ENCODE results near the gene FTO.

The FTO gene

GRCh38 chr16:54031107-54031760, 327.3 kb downstream of the FTO start:
- no peak for TF ChIP-seq REST (IDR thresholded peaks at IDR 0.05; ENCODE audit: insufficient read depth in 1 of 2, low read depth in 2 of 2, low read length in 2 of 2)
- TF ChIP-seq TAF1 (IDR thresholded peaks at IDR 0.05; ENCODE audit: borderline replicate concordance, insufficient read depth, low read length): no peak
- TF ChIP-seq SIN3A (IDR thresholded peaks at IDR 0.05; ENCODE audit: borderline replicate concordance, insufficient read depth, low read length): no peak
- no peak for TF ChIP-seq POLR2AphosphoS5 (IDR thresholded peaks at IDR 0.05; ENCODE audit: low read depth, low read length)
- no peak for TF ChIP-seq FOXP2 (optimal IDR thresholded peaks at IDR 0.05; ENCODE audit: borderline replicate concordance, extremely low read depth, extremely low read length, insufficient read depth)

GRCh38 chr16:54033747-54034146, 329.8 kb downstream of the FTO start:
- TF ChIP-seq TAF1 (IDR thresholded peaks at IDR 0.05; ENCODE audit: borderline replicate concordance, insufficient read depth, low read length) (no peak), POLR2AphosphoS5 (IDR thresholded peaks at IDR 0.05; ENCODE audit: low read depth, low read length) (no peak), REST (IDR thresholded peaks at IDR 0.05; ENCODE audit: insufficient read depth in 1 of 2, low read depth in 2 of 2, low read length in 2 of 2) (no peak), FOXP2 (optimal IDR thresholded peaks at IDR 0.05; ENCODE audit: borderline replicate concordance, extremely low read depth, extremely low read length, insufficient read depth) (no peak), SIN3A (IDR thresholded peaks at IDR 0.05; ENCODE audit: borderline replicate concordance, insufficient read depth, low read length) (no peak)

- no peak for TF ChIP-seq POLR2AphosphoS5 (IDR thresholded peaks at IDR 0.05; ENCODE audit: low read depth, low read length)
- TF ChIP-seq REST (IDR thresholded peaks at IDR 0.05; ENCODE audit: insufficient read depth in 1 of 2, low read depth in 2 of 2, low read length in 2 of 2): no peak
- TF ChIP-seq FOXP2 (optimal IDR thresholded peaks at IDR 0.05; ENCODE audit: borderline replicate concordance, extremely low read depth, extremely low read length, insufficient read depth): no peak
- TF ChIP-seq TAF1 (IDR thresholded peaks at IDR 0.05; ENCODE audit: borderline replicate concordance, insufficient read depth, low read length): no peak
- no peak for TF ChIP-seq SIN3A (IDR thresholded peaks at IDR 0.05; ENCODE audit: borderline replicate concordance, insufficient read depth, low read length)
Measured at GRCh38 chr16:54034684-54035083, 330.7 kb downstream of the FTO start.

- TF ChIP-seq REST (IDR thresholded peaks at IDR 0.05; ENCODE audit: insufficient read depth in 1 of 2, low read depth in 2 of 2, low read length in 2 of 2): no peak
Measured at GRCh38 chr16:54040480-54040879, 336.5 kb downstream of the FTO start.

- no peak for TF ChIP-seq SIN3A (IDR thresholded peaks at IDR 0.05; ENCODE audit: borderline replicate concordance, insufficient read depth, low read length)
- no peak for TF ChIP-seq POLR2AphosphoS5 (IDR thresholded peaks at IDR 0.05; ENCODE audit: low read depth, low read length)
- TF ChIP-seq FOXP2 (optimal IDR thresholded peaks at IDR 0.05; ENCODE audit: borderline replicate concordance, extremely low read depth, extremely low read length, insufficient read depth): no peak
- TF ChIP-seq TAF1 (IDR thresholded peaks at IDR 0.05; ENCODE audit: borderline replicate concordance, insufficient read depth, low read length): no peak
- TF ChIP-seq REST (IDR thresholded peaks at IDR 0.05; ENCODE audit: insufficient read depth in 1 of 2, low read depth in 2 of 2, low read length in 2 of 2): no peak
Measured at GRCh38 chr16:54040975-54041374, 337.0 kb downstream of the FTO start.

All from PFSK-1 (cell line).